ENCODE data around the gene CHMP2A. TPM values are rescaled to one million over a fixed set of nuclear protein-coding genes. Genes with fewer than 3 reads are reported as not detected.

The CHMP2A gene
- total and polyA plus RNA-seq, 4 donors, result 58.0 to 107 (median 83.3) TPM

GRCh38 chr19:58558623-58559274, 3.8 kb upstream of the CHMP2A start:
- Histone ChIP-seq H3K36me3 (ENCODE audit: control insufficient read depth in 4 of 4, insufficient read depth in 3 of 4, low read depth in 1 of 4, low read length in 3 of 4) (peaks cover 0 to 7% (median 3%) of the 10 kb centered on the region in 4 donors), H3K4me1 (ENCODE audit: control insufficient read depth in 4 of 4, insufficient read depth in 4 of 4, low read length in 3 of 4) (peaks cover 34 to 70% (median 61%) of the 10 kb centered on the region in 4 donors), H3K27ac (ENCODE audit: low read depth in 1 of 2, low read length in 2 of 2) (peak overlapping the region; percentile 87 to 100), H3K9me3 (ENCODE audit: control insufficient read depth in 4 of 4, low read length in 3 of 4) (no peaks in the 10 kb centered on the region), H3K4me3 (ENCODE audit: low read depth in 1 of 3, low read length in 3 of 3) (peak overlapping the region; percentile 54 to 78 (median 78)), H3K9ac (ENCODE audit: low read depth in 1 of 2, low read length in 2 of 2) (peak overlapping the region; percentile 71 to 90), H3K27me3 (ENCODE audit: control insufficient read depth in 4 of 4, insufficient read depth in 4 of 4, low read length in 3 of 4) (no peaks in the 10 kb centered on the region)
- TF ChIP-seq GABPA (IDR thresholded peaks at IDR 0.05 in 1 of 2, conservative IDR thresholded peaks at IDR 0.05 in 1 of 2) (peak; percentile 82 to 90), NR2F2 (IDR thresholded peaks at IDR 0.05) (no peak), SP1 (IDR thresholded peaks at IDR 0.05) (no peak), ATF3 (IDR thresholded peaks at IDR 0.05) (no peak), ZBTB33 (IDR thresholded peaks at IDR 0.05) (peak; percentile 33), REST (IDR thresholded peaks at IDR 0.05) (peak; percentile 50), YY1 (IDR thresholded peaks at IDR 0.05) (peak; percentile 100), JUND (IDR thresholded peaks at IDR 0.05) (no peak)
- DNase-seq (ENCODE audit: low spot score), result peak; percentile 99
- under 1% methylated on average over 76 of the region's 76 CpGs for WGBS

GRCh38 chr19:58558066-58558622, 3.2 kb upstream of the CHMP2A start, which contains the start of gene UBE2M:
UBE2M (minus strand) TSS chr19:58558611; CDS start chr19:58558381, 230 bp downstream.
- Histone ChIP-seq H3K36me3 (ENCODE audit: control insufficient read depth in 4 of 4, insufficient read depth in 3 of 4, low read depth in 1 of 4, low read length in 3 of 4) (peaks cover 0 to 7% (median 3%) of the 10 kb centered on the region in 4 donors), H3K27me3 (ENCODE audit: control insufficient read depth in 4 of 4, insufficient read depth in 4 of 4, low read length in 3 of 4) (no peaks in the 10 kb centered on the region), H3K9me3 (ENCODE audit: control insufficient read depth in 4 of 4, low read length in 3 of 4) (no peaks in the 10 kb centered on the region), H3K4me1 (ENCODE audit: control insufficient read depth in 4 of 4, insufficient read depth in 4 of 4, low read length in 3 of 4) (peaks cover 31 to 68% (median 59%) of the 10 kb centered on the region in 4 donors), H3K27ac (ENCODE audit: low read depth in 1 of 2, low read length in 2 of 2) (peak within 1 kb of the TSS; percentile 87 to 100), H3K9ac (ENCODE audit: low read depth in 1 of 2, low read length in 2 of 2) (peak within 1 kb of the TSS; percentile 90 to 94), H3K4me3 (ENCODE audit: low read depth in 1 of 3, low read length in 3 of 3) (peak within 1 kb of the TSS; percentile 70 to 88 (median 78))
- peak; percentile 68 for DNase-seq (ENCODE audit: low spot score)
- under 1% methylated on average over 62 of the region's 62 CpGs for WGBS
- TF ChIP-seq GABPA (IDR thresholded peaks at IDR 0.05 in 1 of 2, conservative IDR thresholded peaks at IDR 0.05 in 1 of 2), result no peak
- TF ChIP-seq NR2F2 (IDR thresholded peaks at IDR 0.05), result peak; percentile 93
- TF ChIP-seq SP1 (IDR thresholded peaks at IDR 0.05), result no peak
- no peak for TF ChIP-seq YY1 (IDR thresholded peaks at IDR 0.05)
- TF ChIP-seq JUND (IDR thresholded peaks at IDR 0.05), result no peak
- TF ChIP-seq TAF1 (conservative IDR thresholded peaks at IDR 0.05), result no peak
- TF ChIP-seq RXRA (IDR thresholded peaks at IDR 0.05), result peak; percentile 14 to 34
